Measurements from ENCODE around the gene DUSP10. TPM values are rescaled to one million over a fixed set of nuclear protein-coding genes. Genes with fewer than 3 reads are reported as not detected.
A peak's percentile ranks its signal among the peaks of the same experiment; 100 is the strongest.

Gene DUSP10
- total RNA-seq, 4 donors from 2014 or later: 1.4 to 11.6 (median 4.4) TPM

GRCh38 chr1:221706191-221706590, 35.7 kb downstream of the DUSP10 start:
- Histone ChIP-seq H3K9me3 (no peaks in the 10 kb centered on the region), H3K4me1 (peaks cover 0 to 23% (median 0%) of the 10 kb centered on the region in 4 donors), H3K36me3 (peaks cover 0 to 3% (median 0%) of the 10 kb centered on the region in 3 donors), H3K27ac (no peak overlapping the region), H3K4me3 (no peak overlapping the region), H3K27me3 (no peaks in the 10 kb centered on the region)
- TF ChIP-seq CTCF (IDR thresholded peaks at IDR 0.05): no peak
- no peak for DNase-seq

DNA sequence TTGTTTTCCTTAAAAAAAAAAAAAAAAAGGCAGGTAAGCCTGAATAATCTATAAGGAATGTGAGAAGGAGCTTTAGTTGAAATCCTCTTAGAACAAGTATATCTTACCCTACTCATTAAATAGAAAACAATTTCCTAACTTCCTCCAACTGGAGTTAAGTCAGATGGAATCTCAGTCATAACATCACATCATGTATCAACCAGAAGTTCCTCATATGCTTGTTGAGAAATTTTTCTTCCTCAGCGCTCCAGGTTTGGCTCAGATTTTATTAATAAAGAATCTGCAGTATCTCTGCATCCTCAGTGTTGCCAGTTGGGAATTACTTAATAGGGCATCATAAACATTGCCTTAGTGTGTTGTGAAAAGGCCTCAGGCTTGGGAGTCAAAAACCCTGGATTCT, 37.6 kb downstream of the DUSP10 start:
- no peaks in the 10 kb centered on the region for H3K27me3 ChIP-seq
- no peak overlapping the region for H3K4me3 ChIP-seq
- peak overlapping the region in 2 of 4 donors; percentile 42 to 55 for H3K27ac ChIP-seq
- DNase-seq: no peak
- peaks cover 0 to 5% (median 0%) of the 10 kb centered on the region in 4 donors for H3K4me1 ChIP-seq
- H3K9me3 ChIP-seq: no peaks in the 10 kb centered on the region
- H3K36me3 ChIP-seq: peaks cover 0 to 3% (median 0%) of the 10 kb centered on the region in 3 donors
- TF ChIP-seq POLR2A (IDR thresholded peaks at IDR 0.05) (no peak), CTCF (IDR thresholded peaks at IDR 0.05) (no peak)

- H3K36me3 ChIP-seq: peaks cover 0 to 3% (median 0%) of the 10 kb centered on the region in 3 donors
- no peak for DNase-seq
- TF ChIP-seq POLR2A (IDR thresholded peaks at IDR 0.05) (no peak), CTCF (IDR thresholded peaks at IDR 0.05) (no peak)
- no peaks in the 10 kb centered on the region for H3K9me3 ChIP-seq
- no peaks in the 10 kb centered on the region for H3K4me1 ChIP-seq
- H3K4me3 ChIP-seq: no peak overlapping the region
- H3K27me3 ChIP-seq: no peaks in the 10 kb centered on the region
- H3K27ac ChIP-seq: no peak overlapping the region
These were observed 40.2 kb downstream of the DUSP10 start for GRCh38 chr1:221701570-221702186.

- Histone ChIP-seq H3K27ac (no peak overlapping the region), H3K9me3 (no peaks in the 10 kb centered on the region), H3K27me3 (no peaks in the 10 kb centered on the region), H3K4me3 (no peak overlapping the region), H3K4me1 (no peaks in the 10 kb centered on the region), H3K36me3 (peaks cover 0 to 3% (median 0%) of the 10 kb centered on the region in 3 donors)
- TF ChIP-seq CTCF (IDR thresholded peaks at IDR 0.05): no peak
- no peak for TF ChIP-seq POLR2A (IDR thresholded peaks at IDR 0.05)
- DNase-seq: no peak
These were observed 40.9 kb downstream of the DUSP10 start for GRCh38 chr1:221700948-221701347.

DNA sequence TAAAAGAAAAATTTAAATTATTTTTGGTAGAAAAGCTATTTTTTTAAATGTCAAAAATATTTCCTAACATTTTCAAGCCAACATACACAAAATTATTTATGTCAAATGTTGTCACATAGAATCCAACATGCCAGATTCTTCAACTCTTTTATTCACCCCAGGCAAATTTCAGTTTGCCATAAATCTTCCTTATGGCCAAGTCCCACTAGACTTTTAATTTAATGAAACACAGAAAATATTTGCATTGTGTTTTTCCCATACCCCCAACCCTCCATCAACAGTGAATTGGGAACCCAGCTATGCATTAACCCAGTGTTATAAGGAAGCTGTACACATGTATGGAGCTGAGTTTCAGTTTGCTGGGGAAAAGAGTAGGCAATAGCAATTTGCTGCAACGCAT, 41.4 kb downstream of the DUSP10 start:
- Histone ChIP-seq H3K9me3 (no peaks in the 10 kb centered on the region), H3K4me3 (no peak overlapping the region), H3K4me1 (no peaks in the 10 kb centered on the region), H3K27ac (no peak overlapping the region), H3K27me3 (no peaks in the 10 kb centered on the region), H3K36me3 (peaks cover 0 to 3% (median 0%) of the 10 kb centered on the region in 3 donors)
- DNase-seq: no peak
- TF ChIP-seq POLR2A (IDR thresholded peaks at IDR 0.05) (no peak), CTCF (IDR thresholded peaks at IDR 0.05) (no peak)

Measured in Peyer's patch (tissue), 4 donors.